ENCODE measurements around the gene NXPE3.
"Not testable (repeated sequence)": the region's sequence is repeated elsewhere in the genome, so short reads cannot be mapped to it uniquely, and the experiment has no call there.

DNA sequence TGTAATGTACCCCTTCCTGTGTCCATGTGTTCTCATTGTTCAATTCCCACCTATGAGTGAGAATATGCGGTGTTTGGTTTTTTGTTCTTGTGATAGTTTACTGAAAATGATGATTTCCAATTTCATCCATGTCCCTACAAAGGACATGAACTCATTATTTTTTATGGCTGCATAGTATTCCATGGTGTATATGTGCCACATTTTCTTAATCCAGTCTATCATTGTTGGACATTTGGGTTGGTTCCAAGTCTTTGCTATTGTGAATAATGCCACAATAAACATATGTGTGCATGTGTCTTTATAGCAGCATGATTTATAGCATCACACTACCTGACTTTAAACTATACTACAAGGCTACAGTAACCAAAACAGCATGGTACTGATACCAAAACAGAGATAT lies 33.1 kb upstream of the NXPE3 start:
- TF ChIP-seq, protein P1, sequence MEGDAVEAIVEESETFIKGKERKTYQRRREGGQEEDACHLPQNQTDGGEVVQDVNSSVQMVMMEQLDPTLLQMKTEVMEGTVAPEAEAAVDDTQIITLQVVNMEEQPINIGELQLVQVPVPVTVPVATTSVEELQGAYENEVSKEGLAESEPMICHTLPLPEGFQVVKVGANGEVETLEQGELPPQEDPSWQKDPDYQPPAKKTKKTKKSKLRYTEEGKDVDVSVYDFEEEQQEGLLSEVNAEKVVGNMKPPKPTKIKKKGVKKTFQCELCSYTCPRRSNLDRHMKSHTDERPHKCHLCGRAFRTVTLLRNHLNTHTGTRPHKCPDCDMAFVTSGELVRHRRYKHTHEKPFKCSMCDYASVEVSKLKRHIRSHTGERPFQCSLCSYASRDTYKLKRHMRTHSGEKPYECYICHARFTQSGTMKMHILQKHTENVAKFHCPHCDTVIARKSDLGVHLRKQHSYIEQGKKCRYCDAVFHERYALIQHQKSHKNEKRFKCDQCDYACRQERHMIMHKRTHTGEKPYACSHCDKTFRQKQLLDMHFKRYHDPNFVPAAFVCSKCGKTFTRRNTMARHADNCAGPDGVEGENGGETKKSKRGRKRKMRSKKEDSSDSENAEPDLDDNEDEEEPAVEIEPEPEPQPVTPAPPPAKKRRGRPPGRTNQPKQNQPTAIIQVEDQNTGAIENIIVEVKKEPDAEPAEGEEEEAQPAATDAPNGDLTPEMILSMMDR (IDR thresholded peaks at IDR 0.05; ENCODE audit: low read depth, low read length, poor library complexity, severe bottlenecking) = not testable (repeated sequence)
- TF ChIP-seq EZH2phosphoT487 (IDR thresholded peaks at IDR 0.05; ENCODE audit: borderline replicate concordance, low read length) = not testable (repeated sequence)
